ENCODE measurements around the gene ZBTB9.

ZBTB9 gene

DNA sequence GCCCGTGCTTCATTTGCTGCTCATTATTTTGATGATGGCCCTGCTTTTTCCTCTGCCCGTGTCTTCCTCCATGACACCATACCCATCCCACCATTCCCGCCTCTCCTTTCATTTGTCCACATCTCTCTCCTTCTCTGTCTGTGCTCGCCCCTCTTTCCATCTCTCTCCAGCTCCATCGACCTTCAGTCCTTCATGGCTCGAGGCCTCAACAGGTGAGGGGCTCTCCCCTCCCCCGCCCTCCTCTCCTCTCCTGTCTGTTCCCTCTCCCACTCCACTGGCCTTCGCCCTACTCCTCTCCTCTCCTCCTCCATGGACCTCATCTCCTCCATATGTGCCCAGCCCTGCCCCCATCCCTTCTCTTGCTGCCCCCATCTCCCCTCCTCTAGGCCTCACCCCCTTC, 12.1 kb upstream of the ZBTB9 start:
- no peak overlapping the region for H2AFZ ChIP-seq (ENCODE audit: low read depth, low read length, severe bottlenecking)
- H4K20me1 ChIP-seq (ENCODE audit: low read depth, low read length): no peaks in the 10 kb centered on the region
- TF ChIP-seq EZH2phosphoT487 (conservative IDR thresholded peaks at IDR 0.05; ENCODE audit: low read length): no peak
- TF ChIP-seq, protein P1, sequence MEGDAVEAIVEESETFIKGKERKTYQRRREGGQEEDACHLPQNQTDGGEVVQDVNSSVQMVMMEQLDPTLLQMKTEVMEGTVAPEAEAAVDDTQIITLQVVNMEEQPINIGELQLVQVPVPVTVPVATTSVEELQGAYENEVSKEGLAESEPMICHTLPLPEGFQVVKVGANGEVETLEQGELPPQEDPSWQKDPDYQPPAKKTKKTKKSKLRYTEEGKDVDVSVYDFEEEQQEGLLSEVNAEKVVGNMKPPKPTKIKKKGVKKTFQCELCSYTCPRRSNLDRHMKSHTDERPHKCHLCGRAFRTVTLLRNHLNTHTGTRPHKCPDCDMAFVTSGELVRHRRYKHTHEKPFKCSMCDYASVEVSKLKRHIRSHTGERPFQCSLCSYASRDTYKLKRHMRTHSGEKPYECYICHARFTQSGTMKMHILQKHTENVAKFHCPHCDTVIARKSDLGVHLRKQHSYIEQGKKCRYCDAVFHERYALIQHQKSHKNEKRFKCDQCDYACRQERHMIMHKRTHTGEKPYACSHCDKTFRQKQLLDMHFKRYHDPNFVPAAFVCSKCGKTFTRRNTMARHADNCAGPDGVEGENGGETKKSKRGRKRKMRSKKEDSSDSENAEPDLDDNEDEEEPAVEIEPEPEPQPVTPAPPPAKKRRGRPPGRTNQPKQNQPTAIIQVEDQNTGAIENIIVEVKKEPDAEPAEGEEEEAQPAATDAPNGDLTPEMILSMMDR (IDR thresholded peaks at IDR 0.05; ENCODE audit: insufficient read depth, low read length, poor library complexity, severe bottlenecking): no peak
- H3K9me2 ChIP-seq (replicated peaks; ENCODE audit: insufficient read depth, low read length): no peaks in the 10 kb centered on the region
- H3K79me2 ChIP-seq (ENCODE audit: insufficient read depth, low read length): no peaks in the 10 kb centered on the region
- no peaks in the 10 kb centered on the region for H3F3A ChIP-seq (ENCODE audit: insufficient read depth)
- H3K27ac ChIP-seq (ENCODE audit: low read depth, low read length): no peak overlapping the region
- no peaks in the 10 kb centered on the region for H3K36me3 ChIP-seq (ENCODE audit: low read length)
- no peak overlapping the region for H3K4me3 ChIP-seq (ENCODE audit: insufficient read depth, low read length, poor library complexity, severe bottlenecking)
- no peak overlapping the region for H3K4me2 ChIP-seq (ENCODE audit: low read depth, low read length, poor library complexity, severe bottlenecking)
- no peaks in the 10 kb centered on the region for H3K27me3 ChIP-seq (ENCODE audit: low read length)
- no peaks in the 10 kb centered on the region for H3K9me3 ChIP-seq (ENCODE audit: insufficient read depth, low read length)
- no peak overlapping the region for H3K9ac ChIP-seq (ENCODE audit: low read length)

DNA sequence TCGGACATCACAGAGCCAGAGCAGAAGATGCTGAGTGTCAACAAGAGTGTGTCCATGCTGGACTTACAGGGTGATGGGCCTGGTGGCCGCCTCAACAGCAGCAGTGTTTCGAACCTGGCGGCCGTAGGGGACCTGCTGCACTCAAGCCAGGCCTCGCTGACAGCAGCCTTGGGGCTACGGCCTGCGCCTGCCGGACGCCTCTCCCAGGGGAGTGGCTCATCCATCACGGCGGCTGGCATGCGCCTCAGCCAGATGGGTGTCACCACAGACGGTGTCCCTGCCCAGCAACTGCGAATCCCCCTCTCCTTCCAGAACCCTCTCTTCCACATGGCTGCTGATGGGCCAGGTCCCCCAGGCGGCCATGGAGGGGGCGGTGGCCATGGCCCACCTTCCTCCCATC, 11.4 kb upstream of the ZBTB9 start:
- H3K27ac ChIP-seq (ENCODE audit: low read depth, low read length): no peak overlapping the region
- H3K4me3 ChIP-seq (ENCODE audit: insufficient read depth, low read length, poor library complexity, severe bottlenecking): no peak overlapping the region
- no peaks in the 10 kb centered on the region for H3F3A ChIP-seq (ENCODE audit: insufficient read depth)
- no peaks in the 10 kb centered on the region for H3K36me3 ChIP-seq (ENCODE audit: low read length)
- H3K9me2 ChIP-seq (replicated peaks; ENCODE audit: insufficient read depth, low read length): no peaks in the 10 kb centered on the region
- no peak overlapping the region for H2AFZ ChIP-seq (ENCODE audit: low read depth, low read length, severe bottlenecking)
- TF ChIP-seq EZH2phosphoT487 (conservative IDR thresholded peaks at IDR 0.05; ENCODE audit: low read length): no peak
- TF ChIP-seq, protein P1 (IDR thresholded peaks at IDR 0.05; ENCODE audit: insufficient read depth, low read length, poor library complexity, severe bottlenecking): no peak
- H3K9me3 ChIP-seq (ENCODE audit: insufficient read depth, low read length): no peaks in the 10 kb centered on the region
- H4K20me1 ChIP-seq (ENCODE audit: low read depth, low read length): no peaks in the 10 kb centered on the region
- H3K27me3 ChIP-seq (ENCODE audit: low read length): no peaks in the 10 kb centered on the region
- H3K4me2 ChIP-seq (ENCODE audit: low read depth, low read length, poor library complexity, severe bottlenecking): no peak overlapping the region
- H3K9ac ChIP-seq (ENCODE audit: low read length): no peak overlapping the region
- no peaks in the 10 kb centered on the region for H3K79me2 ChIP-seq (ENCODE audit: insufficient read depth, low read length)

DNA sequence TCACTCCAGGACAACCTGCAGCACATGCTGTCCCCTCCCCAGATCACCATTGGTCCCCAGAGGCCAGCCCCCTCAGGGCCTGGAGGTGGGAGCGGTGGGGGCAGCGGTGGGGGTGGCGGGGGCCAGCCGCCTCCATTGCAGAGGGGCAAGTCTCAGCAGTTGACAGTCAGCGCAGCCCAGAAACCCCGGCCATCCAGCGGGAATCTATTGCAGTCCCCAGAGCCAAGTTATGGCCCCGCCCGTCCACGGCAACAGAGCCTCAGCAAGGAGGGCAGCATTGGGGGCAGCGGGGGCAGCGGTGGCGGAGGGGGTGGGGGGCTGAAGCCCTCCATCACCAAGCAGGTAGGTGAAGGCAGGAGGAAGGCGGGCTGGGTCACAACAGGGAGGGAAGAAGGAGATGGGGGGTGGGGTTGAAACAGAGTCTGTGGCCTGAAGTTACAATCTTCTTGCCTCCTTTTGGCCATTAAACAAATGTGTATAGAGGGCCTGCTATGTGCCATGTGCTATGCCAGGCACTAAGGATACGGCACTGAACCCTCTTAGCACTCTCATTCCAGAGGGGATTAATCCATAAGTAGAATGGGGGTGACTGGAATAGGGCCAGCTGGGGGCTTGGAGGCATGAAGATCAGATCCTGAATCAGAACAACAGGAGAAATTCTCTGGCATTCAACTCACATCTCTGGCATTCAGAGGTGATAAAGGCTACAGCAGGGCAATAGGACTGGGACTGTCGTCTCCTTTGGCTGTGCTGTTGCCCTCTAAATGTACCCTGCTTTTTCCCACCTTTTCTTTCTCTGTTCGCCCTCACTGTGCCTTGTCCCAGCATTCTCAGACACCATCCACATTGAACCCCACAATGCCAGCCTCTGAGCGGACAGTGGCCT, 10.5 kb upstream of the ZBTB9 start:
- Histone ChIP-seq H3K36me3 (ENCODE audit: low read length) (no peaks in the 10 kb centered on the region), H3K4me3 (ENCODE audit: insufficient read depth, low read length, poor library complexity, severe bottlenecking) (no peak overlapping the region), H3K9me3 (ENCODE audit: insufficient read depth, low read length) (no peaks in the 10 kb centered on the region), H3K27ac (ENCODE audit: low read depth, low read length) (no peak overlapping the region), H2AFZ (ENCODE audit: low read depth, low read length, severe bottlenecking) (no peak overlapping the region), H3K4me2 (ENCODE audit: low read depth, low read length, poor library complexity, severe bottlenecking) (no peak overlapping the region), H4K20me1 (ENCODE audit: low read depth, low read length) (no peaks in the 10 kb centered on the region), H3K9ac (ENCODE audit: low read length) (no peak overlapping the region), H3K79me2 (ENCODE audit: insufficient read depth, low read length) (no peaks in the 10 kb centered on the region), H3K9me2 (replicated peaks; ENCODE audit: insufficient read depth, low read length) (no peaks in the 10 kb centered on the region), H3F3A (ENCODE audit: insufficient read depth) (no peaks in the 10 kb centered on the region), H3K27me3 (ENCODE audit: low read length) (no peaks in the 10 kb centered on the region)
- no peak for TF ChIP-seq EZH2phosphoT487 (conservative IDR thresholded peaks at IDR 0.05; ENCODE audit: low read length)
- TF ChIP-seq, protein P1 (IDR thresholded peaks at IDR 0.05; ENCODE audit: insufficient read depth, low read length, poor library complexity, severe bottlenecking): no peak
